Type B pancreatic cell (in vitro differentiated cells): Measurements from ENCODE around the gene REM2. TPM values are rescaled to one million over a fixed set of nuclear protein-coding genes. Genes with fewer than 3 reads are reported as not detected.

Experiments
- DNase-seq: peaks from one replicate; pipeline ENCODE4 v3.0.0; 2021; ENCODE audit warnings: mixed read lengths; ENCODE audit not compliant: unreplicated experiment; ENCODE audit errors: extremely low spot score
- H3K27ac Mint-ChIP-seq: 2 replicates; pipeline ENCODE4 v1.8.0; 2021; ENCODE audit warnings: mild to moderate bottlenecking, mixed read lengths
- H3K27me3 Mint-ChIP-seq: 2 replicates; pipeline ENCODE4 v1.8.0; 2021; ENCODE audit warnings: mixed read lengths
- H3K36me3 Mint-ChIP-seq: 2 replicates; pipeline ENCODE4 v1.8.0; 2021; ENCODE audit warnings: mixed read lengths
- H3K4me1 Mint-ChIP-seq: one replicate; pipeline ENCODE4 v1.8.0; 2021; ENCODE audit warnings: mixed read lengths; ENCODE audit not compliant: unreplicated experiment
- H3K4me3 Mint-ChIP-seq: 2 replicates; pipeline ENCODE4 v1.8.0; 2021; ENCODE audit warnings: mild to moderate bottlenecking, mixed read lengths
- H3K9me3 Mint-ChIP-seq: 2 replicates; pipeline ENCODE4 v1.8.0; 2021; ENCODE audit warnings: mixed read lengths
- total RNA-seq: library from RNA; stranded (reverse); gene quantifications from 2 replicates; pipeline ENCODE4 v1.2.1, GENCODE V29; 2021; ENCODE audit warnings: low replicate concordance
- TF ChIP-seq, protein P1 (sequence below): fragments of 200-600 bp; sonication (generic); conservative IDR thresholded peaks from 2 replicates; pipeline ENCODE4 v1.5.0; 2021; ENCODE audit warnings: antibody characterized with exemption, mild to moderate bottlenecking

REM2 gene
- total RNA-seq, 1 donor from 2014 or later = 2.0 TPM

- no peaks in the 10 kb centered on the region for H3K27me3 Mint-ChIP-seq
- peak overlapping the region; percentile 56 for H3K4me3 Mint-ChIP-seq
- H3K4me1 Mint-ChIP-seq = peaks cover 16% of the 10 kb centered on the region
- peak overlapping the region; percentile 24 for H3K27ac Mint-ChIP-seq
- TF ChIP-seq, protein P1, sequence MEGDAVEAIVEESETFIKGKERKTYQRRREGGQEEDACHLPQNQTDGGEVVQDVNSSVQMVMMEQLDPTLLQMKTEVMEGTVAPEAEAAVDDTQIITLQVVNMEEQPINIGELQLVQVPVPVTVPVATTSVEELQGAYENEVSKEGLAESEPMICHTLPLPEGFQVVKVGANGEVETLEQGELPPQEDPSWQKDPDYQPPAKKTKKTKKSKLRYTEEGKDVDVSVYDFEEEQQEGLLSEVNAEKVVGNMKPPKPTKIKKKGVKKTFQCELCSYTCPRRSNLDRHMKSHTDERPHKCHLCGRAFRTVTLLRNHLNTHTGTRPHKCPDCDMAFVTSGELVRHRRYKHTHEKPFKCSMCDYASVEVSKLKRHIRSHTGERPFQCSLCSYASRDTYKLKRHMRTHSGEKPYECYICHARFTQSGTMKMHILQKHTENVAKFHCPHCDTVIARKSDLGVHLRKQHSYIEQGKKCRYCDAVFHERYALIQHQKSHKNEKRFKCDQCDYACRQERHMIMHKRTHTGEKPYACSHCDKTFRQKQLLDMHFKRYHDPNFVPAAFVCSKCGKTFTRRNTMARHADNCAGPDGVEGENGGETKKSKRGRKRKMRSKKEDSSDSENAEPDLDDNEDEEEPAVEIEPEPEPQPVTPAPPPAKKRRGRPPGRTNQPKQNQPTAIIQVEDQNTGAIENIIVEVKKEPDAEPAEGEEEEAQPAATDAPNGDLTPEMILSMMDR = no peak
- DNase-seq = no peak
- H3K9me3 Mint-ChIP-seq = no peaks in the 10 kb centered on the region
- no peaks in the 10 kb centered on the region for H3K36me3 Mint-ChIP-seq
Measured at GRCh38 chr14:22932146-22932545, 49.1 kb downstream of the REM2 start.

- Mint-ChIP-seq H3K27me3 (no peaks in the 10 kb centered on the region), H3K9me3 (no peaks in the 10 kb centered on the region), H3K36me3 (no peaks in the 10 kb centered on the region), H3K4me1 (peaks cover 10% of the 10 kb centered on the region), H3K27ac (no peak overlapping the region), H3K4me3 (no peak overlapping the region)
- TF ChIP-seq, protein P1 = no peak
- no peak for DNase-seq
Measured at GRCh38 chr14:22935156-22935555, 52.1 kb downstream of the REM2 start.

Other genes with a start within 250 kb of the REM2 start
- not detected in 2 replicates for gene OR6J1, start 238.9 kb upstream of the REM2 start, total RNA-seq
- gene OXA1L, start 116.5 kb upstream of the REM2 start, total RNA-seq = 137 and 160 TPM in 2 replicates
- 9.7 and 31.6 TPM in 2 replicates for gene SLC7A7, start 67.8 kb upstream of the REM2 start, total RNA-seq
- gene MRPL52, start 53.3 kb upstream of the REM2 start, total RNA-seq = 88.5 and 96.6 TPM in 2 replicates
- 115 and 137 TPM in 2 replicates for gene MMP14, start 46.6 kb upstream of the REM2 start, total RNA-seq
- 52.3 and 91.8 TPM in 2 replicates for gene LRP10, start 11.5 kb upstream of the REM2 start, total RNA-seq
- gene RBM23, start 35.9 kb downstream of the REM2 start, total RNA-seq = 91.5 and 102 TPM in 2 replicates
- gene PRMT5, start 46.2 kb downstream of the REM2 start, total RNA-seq = 78.0 and 134 TPM in 2 replicates
- 17.3 and 40.7 TPM in 2 replicates for gene HAUS4, start 73.9 kb downstream of the REM2 start, total RNA-seq
- 42.8 and 56.1 TPM in 2 replicates for gene AJUBA, start 99.3 kb downstream of the REM2 start, total RNA-seq
- gene C14orf93, start 126.9 kb downstream of the REM2 start, total RNA-seq = 10.2 and 12.6 TPM in 2 replicates
- 153 and 177 TPM in 2 replicates for gene PSMB5, start 151.7 kb downstream of the REM2 start, total RNA-seq
- gene PSMB11, start 159.0 kb downstream of the REM2 start, total RNA-seq = not detected in 2 replicates
- gene CDH24, start 174.3 kb downstream of the REM2 start, total RNA-seq = 7.9 and 20.4 TPM in 2 replicates
- gene ACIN1, start 211.9 kb downstream of the REM2 start, total RNA-seq = 214 and 342 TPM in 2 replicates
- gene C14orf119, start 212.3 kb downstream of the REM2 start, total RNA-seq = 53.0 and 67.2 TPM in 2 replicates
- gene CIROP, start 221.8 kb downstream of the REM2 start, total RNA-seq = 0.19 and 0.40 TPM in 2 replicates
- gene CEBPE, start 236.0 kb downstream of the REM2 start, total RNA-seq = not detected in 2 replicates